GDM1 (cell line): ENCODE measurements around the gene EXPH5.

Experiments used
- DNase-seq: peaks from one replicate; lab custom pipeline; 2025; lab: John Stamatoyannopoulos, UW

EXPH5 gene

GRCh38 chr11:108466405-108466804, 127.2 kb downstream of the EXPH5 start:
- no peak for DNase-seq
